Esophagus squamous epithelium (tissue), 4 donors: ENCODE data around the gene ZMIZ1.

Experiments
- POLR2A ChIP-seq, 4 donors: fragments of 450-650 bp; IDR thresholded peaks; one replicate each; pipeline ENCODE4 v1.6.1; 2017; ENCODE audit warnings: antibody characterized with exemption in 4 of 4, mild to moderate bottlenecking in 4 of 4, moderate library complexity in 3 of 4
- TF ChIP-seq, protein P1 (sequence below), 6 experiments: fragments of 450-650 bp in 4 of 6; fragments of 200-600 bp in 2 of 6; sonication (generic) in 2 of 6; IDR thresholded peaks; one replicate each; pipeline ENCODE4 v1.5.1; 2016 to 2019; ENCODE audit warnings: antibody characterized with exemption in 6 of 6, mild to moderate bottlenecking in 4 of 6, moderate library complexity in 4 of 6

GRCh38 chr10:79034271-79034876 is 34.4 kb upstream of the ZMIZ1 start:
- TF ChIP-seq, protein P1, sequence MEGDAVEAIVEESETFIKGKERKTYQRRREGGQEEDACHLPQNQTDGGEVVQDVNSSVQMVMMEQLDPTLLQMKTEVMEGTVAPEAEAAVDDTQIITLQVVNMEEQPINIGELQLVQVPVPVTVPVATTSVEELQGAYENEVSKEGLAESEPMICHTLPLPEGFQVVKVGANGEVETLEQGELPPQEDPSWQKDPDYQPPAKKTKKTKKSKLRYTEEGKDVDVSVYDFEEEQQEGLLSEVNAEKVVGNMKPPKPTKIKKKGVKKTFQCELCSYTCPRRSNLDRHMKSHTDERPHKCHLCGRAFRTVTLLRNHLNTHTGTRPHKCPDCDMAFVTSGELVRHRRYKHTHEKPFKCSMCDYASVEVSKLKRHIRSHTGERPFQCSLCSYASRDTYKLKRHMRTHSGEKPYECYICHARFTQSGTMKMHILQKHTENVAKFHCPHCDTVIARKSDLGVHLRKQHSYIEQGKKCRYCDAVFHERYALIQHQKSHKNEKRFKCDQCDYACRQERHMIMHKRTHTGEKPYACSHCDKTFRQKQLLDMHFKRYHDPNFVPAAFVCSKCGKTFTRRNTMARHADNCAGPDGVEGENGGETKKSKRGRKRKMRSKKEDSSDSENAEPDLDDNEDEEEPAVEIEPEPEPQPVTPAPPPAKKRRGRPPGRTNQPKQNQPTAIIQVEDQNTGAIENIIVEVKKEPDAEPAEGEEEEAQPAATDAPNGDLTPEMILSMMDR (IDR thresholded peaks at IDR 0.05), result no peak
- no peak for TF ChIP-seq POLR2A (IDR thresholded peaks at IDR 0.05)
